HG02870 (cell line): ENCODE measurements around the gene RELT.
A peak's percentile ranks its signal among the peaks of the same experiment; 100 is the strongest.

Experiments
- ATAC-seq: cut with Tn5 transposase; IDR thresholded peaks from one replicate; pipeline ENCODE4 v1.9.1; 2021; ENCODE audit warnings: mild to moderate bottlenecking, moderate library complexity; ENCODE audit not compliant: unreplicated experiment

The RELT gene

DNA sequence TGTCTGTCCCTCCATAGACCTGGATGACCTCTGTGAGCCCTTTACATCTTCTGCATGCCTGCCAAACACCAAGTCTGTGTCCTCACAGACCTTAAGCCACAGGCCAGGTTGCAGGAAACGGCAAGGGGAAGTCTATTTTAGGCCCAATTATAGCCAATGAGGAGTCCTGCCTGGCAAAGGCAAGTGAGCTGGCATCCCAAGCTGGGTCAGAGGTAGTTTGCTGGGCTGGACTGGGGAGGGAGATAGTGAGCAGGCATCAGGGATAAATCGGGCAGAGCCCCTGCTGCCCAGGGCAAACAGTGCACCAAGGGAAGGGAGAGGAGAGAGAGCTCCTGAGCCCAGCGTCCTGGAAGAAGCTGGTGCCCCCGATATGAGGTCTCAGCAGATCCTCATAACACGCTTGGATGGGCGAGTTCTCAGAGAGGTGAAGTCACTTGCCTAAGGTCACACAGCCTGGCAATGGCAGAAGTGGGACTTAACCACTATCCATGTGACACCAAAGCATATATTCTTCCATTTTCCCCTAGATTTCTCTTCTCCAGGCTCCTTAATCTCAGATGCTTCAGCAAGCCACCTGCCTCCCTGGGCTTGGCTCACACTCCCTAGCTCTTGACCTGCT lies 3.7 kb upstream of the RELT start:
- no peak for ATAC-seq

DNA sequence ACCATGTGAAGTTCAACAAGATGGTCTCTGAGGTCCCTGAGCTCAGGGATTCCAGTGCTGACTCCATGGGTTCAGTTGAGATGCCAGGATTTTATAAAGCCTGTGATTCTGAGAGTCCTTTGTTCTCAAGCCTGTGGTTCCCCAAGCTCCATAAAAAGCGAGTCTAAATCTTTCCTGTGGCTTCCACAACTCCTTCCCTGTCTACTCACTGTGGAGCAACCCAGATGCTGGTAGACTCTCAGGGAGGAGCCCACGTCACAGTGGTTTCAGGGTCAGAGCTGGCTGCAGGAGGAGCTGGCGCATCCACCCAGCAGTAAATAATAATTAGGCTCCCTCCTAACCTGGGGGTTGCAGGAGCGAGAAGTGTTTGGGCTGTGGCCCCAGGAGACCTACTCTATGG lies 2.0 kb upstream of the RELT start:
- no peak for ATAC-seq

GRCh38 chr11:73375830-73376159 lies 404 bp upstream of the RELT start:
- ATAC-seq = no peak

GRCh38 chr11:73376803-73377629 lies 817 bp downstream of the RELT start:
- peak; percentile 20 for ATAC-seq

GRCh38 chr11:73379189-73379880 lies 3.1 kb downstream of the RELT start:
- no peak for ATAC-seq

DNA sequence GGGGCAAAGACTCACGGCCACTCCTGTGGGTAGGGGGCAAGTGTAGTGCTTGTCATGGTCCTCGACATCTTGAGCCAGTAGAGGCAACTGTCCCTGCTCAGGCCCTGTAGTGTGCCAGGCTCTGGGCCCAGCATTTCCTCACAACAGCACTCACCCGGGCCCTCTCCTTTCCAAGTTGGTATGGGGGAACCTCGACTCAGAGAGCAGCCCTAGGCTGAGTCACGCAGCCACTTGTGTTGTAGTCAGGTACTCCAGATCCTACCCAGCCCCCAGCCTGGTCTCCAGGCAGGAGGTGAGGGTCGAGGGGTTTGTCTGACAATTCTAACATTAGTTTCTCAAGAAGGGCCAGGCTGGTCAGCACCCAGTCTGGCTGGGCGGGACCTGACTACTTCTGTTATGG lies 4.1 kb downstream of the RELT start:
- ATAC-seq = no peak

DNA sequence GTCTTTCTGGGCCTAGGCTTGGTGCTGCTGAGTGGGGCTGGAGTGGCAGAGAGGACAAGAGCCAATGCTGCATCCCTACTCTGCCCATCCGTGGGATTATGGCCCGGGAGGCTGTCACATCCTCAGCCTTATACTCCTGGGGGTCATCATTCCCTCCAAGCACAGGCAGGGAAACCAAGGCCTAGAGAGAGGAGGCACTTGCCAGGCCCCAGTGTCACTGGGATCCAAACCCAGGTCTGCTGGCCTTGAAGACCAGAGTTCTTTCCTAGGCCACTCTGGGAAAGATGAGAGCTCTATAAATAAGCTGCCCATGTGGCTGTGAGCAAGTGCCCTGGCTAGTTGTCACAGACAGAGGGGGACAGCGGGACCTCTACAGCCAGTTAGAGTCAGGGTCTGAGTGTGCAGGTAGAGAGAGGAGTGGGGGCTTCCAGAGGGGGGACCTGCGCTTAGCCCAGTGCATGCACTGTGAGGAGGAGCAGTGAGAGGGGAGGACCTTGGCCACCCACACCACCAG lies 4.8 kb downstream of the RELT start:
- ATAC-seq = no peak

DNA sequence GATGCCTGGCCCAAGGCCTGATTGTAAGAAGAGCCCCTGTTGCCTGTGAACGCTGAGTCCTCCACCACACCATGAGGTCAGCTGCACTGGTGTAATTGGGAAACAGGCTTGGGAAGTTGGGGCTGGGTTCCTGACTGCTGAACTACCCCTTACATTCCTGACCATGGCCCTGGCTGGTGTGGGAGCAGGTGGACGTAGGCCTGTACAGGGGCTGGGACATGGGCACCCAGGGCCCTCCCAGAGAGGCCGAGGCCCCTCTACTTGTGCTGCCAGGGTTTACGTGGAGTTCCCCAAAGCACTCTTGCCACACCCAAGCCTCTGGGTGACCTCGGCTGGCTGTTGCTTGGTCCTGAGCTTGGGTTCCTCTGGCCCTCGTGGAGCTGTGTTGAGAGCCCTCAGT lies 5.4 kb downstream of the RELT start:
- ATAC-seq = no peak

GRCh38 chr11:73382183-73382582 lies 6.0 kb downstream of the RELT start:
- no peak for ATAC-seq

- no peak for ATAC-seq
Observed at GRCh38 chr11:73382747-73383146, 6.5 kb downstream of the RELT start.

DNA sequence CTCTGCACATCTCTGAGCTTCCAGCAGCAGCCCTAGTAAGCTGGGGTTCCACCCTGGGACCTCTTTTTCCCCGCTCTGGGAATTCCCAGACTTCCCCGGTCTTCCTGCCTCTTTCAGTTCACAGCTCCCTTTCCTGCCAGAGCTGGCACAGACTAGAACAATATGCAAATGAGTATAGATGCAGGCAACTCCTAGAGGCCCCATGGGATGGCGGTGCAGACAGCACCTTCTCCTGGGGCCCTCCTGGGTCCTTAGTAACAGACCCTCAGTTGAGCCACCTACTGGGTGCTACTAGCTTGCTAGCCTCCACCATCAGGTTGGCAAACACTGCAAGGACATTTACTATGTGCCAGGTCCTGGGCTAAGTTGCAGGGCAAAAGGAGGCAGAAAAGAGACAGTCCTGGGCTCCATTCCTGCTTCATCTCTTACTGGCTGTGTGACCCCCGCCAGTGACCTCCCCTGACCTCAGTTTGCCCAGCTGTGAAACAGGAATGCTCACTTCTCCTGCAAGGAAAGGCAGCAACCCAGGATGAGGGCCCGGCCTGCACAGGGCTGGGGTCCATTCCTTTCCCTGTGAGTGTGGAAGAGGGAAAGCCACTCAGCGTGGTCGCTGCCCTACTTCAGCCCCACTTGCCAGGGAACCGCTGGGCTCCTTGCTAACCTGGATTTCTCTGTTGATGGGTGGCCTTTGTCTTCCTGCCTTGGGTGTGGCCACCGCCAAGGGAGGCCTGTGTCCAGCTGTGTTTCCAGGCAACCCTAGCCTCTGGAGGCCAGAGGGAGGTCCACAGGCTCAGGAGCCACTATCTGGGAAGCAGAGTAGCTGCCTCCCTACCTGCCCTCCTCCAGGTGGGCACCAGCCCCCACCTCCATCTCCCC lies 7.3 kb downstream of the RELT start:
- ATAC-seq = no peak

DNA sequence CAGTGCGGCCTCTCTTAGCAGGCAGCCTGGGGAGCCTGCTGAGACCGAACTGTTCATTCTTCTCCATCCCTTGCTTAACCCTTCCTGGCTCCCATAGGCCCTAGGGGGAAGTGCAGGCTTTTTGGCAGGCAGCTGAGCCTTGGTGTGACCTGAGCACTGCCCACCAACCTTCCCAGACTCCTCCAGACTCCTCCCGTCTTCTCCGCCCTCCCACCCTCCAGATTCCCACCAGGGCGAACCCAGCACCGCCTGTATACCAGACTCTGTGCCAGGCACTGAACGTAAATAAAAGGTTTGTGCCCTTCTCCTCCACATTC lies 7.9 kb downstream of the RELT start:
- no peak for ATAC-seq

DNA sequence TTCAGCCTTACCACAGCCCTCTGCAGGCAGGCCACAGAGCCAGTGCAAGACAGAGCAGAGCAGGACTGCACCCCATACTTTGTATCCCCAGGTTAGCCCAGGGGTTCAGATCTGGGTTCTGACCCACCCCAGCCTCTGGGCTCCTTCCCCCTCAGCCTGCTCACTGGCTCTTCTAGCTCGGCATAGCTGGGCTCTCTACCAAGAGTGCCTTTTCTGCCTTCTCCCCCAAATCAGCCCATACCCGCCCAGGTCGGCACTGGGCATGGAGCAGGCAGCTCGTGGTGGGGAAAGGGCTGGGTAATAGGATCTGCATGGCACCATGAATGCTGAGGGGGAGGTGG lies 8.3 kb downstream of the RELT start:
- no peak for ATAC-seq

DNA sequence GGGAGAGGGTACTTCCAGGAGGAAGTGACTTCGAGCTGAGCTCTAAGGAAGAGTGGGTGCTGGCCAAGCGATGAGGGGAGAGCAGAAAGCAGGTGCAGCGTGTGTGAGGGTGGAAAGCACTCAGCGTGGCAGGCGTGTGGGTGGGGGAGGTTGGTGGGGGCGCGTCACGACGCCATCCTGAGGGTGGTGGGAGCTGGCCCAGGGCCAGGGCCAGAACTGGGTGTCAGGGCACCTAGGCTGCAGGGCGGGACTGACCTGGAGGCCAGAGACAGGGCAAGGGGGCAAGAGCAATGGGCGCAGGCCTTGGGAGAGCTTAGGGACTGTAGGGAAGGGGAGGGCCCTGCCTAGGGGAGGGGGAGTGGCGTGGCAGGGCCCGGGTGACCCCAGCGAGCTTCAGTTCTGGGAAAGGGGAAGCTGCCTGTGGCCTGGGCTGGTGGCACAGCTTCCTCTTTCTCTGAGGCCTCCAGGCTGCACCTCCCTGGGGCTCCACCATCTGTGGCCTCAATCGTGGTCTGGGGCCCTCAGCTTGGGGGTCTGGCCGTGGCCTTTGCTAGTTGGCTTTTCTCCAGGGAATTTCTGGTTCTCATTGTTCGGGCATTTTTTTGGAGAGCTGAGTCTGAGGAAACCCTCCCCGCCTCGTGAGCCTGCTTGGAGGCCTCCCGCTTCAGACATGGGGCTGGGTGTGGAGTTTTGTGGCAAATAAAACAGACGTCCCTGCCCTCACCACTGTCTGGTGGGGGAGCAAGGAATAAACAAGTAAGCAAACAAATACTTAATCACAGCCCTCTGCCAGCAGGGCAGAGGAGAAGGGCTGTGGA lies 8.9 kb downstream of the RELT start:
- no peak for ATAC-seq

GRCh38 chr11:73386016-73386415 lies 9.8 kb downstream of the RELT start:
- ATAC-seq = no peak

- ATAC-seq = no peak
Observed at GRCh38 chr11:73386546-73386945, 10.3 kb downstream of the RELT start.

DNA sequence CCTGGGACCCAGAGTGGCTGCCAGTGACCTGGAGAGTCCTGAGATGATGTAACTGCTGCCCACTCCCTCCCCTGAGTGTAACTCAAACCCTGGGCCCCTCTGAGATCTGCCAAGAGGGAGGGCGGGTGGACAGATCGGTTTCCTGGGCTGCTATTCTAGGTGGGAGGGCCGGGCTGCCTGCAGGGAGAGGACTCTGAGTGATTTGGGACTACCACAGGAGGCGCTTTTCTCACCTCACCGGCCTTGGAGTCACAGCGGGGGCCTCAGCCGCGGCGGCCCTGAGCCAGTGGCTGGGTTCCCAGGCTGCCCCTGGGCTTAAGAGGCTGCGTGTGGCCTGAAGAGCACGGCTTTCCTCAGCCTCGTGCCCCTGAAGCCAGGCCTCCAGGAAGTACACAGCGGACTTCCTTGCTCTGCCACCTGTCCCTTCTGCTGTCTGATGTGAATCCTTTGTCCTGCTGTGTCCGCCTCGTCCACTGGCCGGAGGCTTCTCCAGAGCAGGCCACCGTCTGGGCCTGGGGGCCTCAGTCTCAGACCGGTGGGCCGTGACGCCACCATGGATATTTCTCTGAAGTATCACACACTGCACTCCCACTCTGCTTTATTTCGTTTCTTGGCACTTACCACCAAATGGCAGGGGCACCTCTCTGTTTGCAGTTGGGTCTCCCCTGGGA lies 11.5 kb downstream of the RELT start:
- no peak for ATAC-seq

DNA sequence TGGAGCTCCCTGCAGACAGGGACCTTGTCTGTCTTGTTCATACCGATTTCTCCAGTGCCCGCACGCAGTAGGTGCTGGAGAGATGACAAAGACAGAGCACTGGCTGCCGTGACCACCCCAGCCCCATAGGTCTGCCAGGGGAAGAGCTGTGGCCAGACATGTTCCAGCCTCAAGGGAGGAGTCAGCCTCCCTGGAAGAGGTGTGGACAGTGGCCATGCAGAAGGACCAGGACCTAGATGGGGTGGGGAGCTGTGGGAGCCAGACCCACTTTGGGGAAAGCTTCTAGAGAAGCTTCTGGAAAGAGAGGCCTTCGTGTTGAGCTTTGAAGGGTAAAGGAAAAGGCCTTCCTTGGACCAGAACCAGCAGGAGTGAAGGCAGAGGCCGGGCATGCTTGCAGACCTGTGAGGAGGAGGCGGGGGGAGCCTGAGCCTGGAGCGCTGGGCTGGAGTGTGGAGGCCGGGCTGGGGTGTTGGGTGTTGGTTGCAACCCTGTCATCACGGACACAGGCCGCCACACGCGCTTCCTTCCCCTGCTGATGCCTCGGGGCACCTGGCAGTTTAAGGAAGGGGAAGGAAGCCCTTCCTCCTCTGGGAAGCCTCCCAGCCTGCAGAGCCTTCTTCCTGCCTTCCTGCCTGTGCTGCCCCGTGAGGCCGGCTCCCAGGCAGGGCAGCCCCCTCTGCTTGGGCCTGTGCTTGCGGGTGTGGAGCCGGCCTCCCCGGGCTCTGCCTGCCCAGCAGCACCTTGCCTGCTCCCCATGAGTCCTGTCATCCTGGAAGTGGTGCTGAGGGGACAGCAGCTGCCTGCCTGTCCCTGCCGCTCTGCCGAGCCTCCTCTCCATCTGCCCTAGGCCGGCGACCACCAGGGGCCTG lies 12.3 kb downstream of the RELT start:
- no peak for ATAC-seq

DNA sequence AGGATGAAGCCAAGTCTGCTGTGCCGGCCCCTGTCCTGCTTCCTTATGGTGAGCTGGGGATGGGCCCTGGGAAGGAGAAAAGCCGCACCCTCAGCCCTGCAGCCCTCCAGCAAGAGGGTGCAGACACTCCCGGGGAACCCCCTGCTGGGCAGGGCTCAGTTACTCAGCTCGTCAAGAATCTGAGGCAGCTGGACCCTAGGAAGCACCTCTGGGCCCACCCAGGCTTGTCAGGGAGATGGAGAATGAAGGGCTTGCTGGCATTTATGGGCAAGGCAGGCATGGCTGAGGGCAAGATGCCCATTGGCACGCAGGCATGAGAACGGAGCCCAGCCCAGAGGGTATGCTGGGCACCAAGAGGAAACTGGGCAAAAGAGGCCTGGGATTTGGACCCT lies 12.9 kb downstream of the RELT start:
- ATAC-seq = no peak
